Esophagus muscularis mucosa (tissue), 4 donors: Measurements from ENCODE around the gene ATF7IP2. TPM values are rescaled to one million over a fixed set of nuclear protein-coding genes. Genes with fewer than 3 reads are reported as not detected.
"Not testable (repeated sequence)": the region's sequence is repeated elsewhere in the genome, so short reads cannot be mapped to it uniquely, and the experiment has no call there.

Experiments used
- DNase-seq: peaks from one replicate; pipeline ENCODE4 v3.0.0-alpha.2; 2017; ENCODE audit errors: extremely low spot score
- H3K27ac ChIP-seq, 4 donors: fragments of 200-600 bp; sonication (generic); replicated peaks in 1 of 4; 1 replicate in 3 of 4; 2 replicates in 1 of 4; pipeline ENCODE4 v1.5.1; 2016 to 2019; ENCODE audit warnings: mild to moderate bottlenecking in 1 of 4
- H3K27me3 ChIP-seq, 4 donors: fragments of 200-600 bp; sonication (generic); one replicate each; pipeline versions ENCODE4 v1.5.1 to v1.6.0; 2016 to 2019
- H3K36me3 ChIP-seq, 4 donors: fragments of 200-600 bp; sonication (generic); one replicate each; pipeline ENCODE4 v1.5.1; 2016 to 2019
- H3K4me1 ChIP-seq, 4 donors: fragments of 200-600 bp; sonication (generic); one replicate each; pipeline ENCODE4 v1.5.1; 2016 to 2019
- H3K4me3 ChIP-seq, 4 donors: fragments of 200-600 bp; sonication (generic); 1 replicate in 2 of 4; 2 replicates in 2 of 4; pipeline ENCODE4 v1.5.1; 2016 to 2019; ENCODE audit warnings: mild to moderate bottlenecking in 4 of 4, moderate library complexity in 1 of 4
- H3K9me3 ChIP-seq, 4 donors: fragments of 200-600 bp; sonication (generic); 1 replicate in 3 of 4; 2 replicates in 1 of 4; pipeline ENCODE4 v1.5.1; 2016 to 2019
- EP300 ChIP-seq: sonication (generic); formaldehyde crosslinking; IDR thresholded peaks from one replicate; pipeline ENCODE4 v1.6.1; 2017; ENCODE audit warnings: antibody characterized with exemption
- POLR2A ChIP-seq: fragments of 450-650 bp; IDR thresholded peaks from one replicate; pipeline ENCODE4 v1.6.1; 2017; ENCODE audit warnings: antibody characterized with exemption, moderate library complexity, mild to moderate bottlenecking, low read depth
- POLR2AphosphoS5 ChIP-seq, 2 donors: sonication (generic); formaldehyde crosslinking; IDR thresholded peaks; one replicate each; pipeline ENCODE4 v1.6.1; 2017; ENCODE audit warnings: antibody characterized with exemption in 2 of 2
- WGBS: methylation state at CpG from one replicate; pipeline ENCODE4 v1.1.5; 2018; 5-methylcytosine and 5-hydroxymethylcytosine counted together
- intact Hi-C: fragments of 100-400 bp; cut with DNase I; formaldehyde crosslinking; loops from one replicate; pipeline ENCODE4 v1.15.1; 2023
- total RNA-seq, 4 donors: library from RNA; depleted of rRNA; stranded (reverse); fragments of >200 nt; gene quantifications; one replicate each; pipeline versions ENCODE4 v1.1.0 to v1.2.1, GENCODE V29; 2016
- TF ChIP-seq, protein P1 (sequence below), 3 experiments: fragments of 200-600 bp in 2 of 3; fragments of 450-650 bp in 1 of 3; sonication (generic) in 2 of 3; IDR thresholded peaks; one replicate each; pipeline ENCODE4 v1.5.1; 2017 to 2019; ENCODE audit warnings: antibody characterized with exemption in 3 of 3, mild to moderate bottlenecking in 2 of 3, moderate library complexity in 1 of 3

Gene ATF7IP2
- total RNA-seq, 4 donors from 2014 or later = 4.1 to 8.3 (median 6.3) TPM

DNA sequence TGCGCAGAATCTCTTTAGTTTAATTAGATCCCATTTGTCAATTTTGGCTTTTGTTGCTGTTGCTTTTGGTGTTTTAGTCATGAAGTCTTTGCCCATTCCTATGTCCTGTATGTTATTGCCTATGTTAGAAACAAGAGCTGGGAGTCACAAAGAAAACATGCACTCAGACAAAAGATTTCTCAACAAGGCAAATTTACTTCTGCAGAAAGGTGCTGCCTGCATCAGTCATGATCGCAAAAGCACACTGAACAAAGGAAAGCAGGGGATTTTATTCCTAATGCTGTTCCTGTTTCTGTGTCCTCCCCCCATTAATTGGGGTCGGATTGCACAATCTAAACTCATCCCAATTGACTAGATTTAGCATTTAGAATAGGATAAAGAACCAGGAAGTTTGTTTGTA, 55.9 kb downstream of the ATF7IP2 start:
- Histone ChIP-seq H3K4me3 (no peak overlapping the region), H3K27ac (no peak overlapping the region), H3K4me1 (no peaks in the 10 kb centered on the region), H3K27me3 (no peaks in the 10 kb centered on the region), H3K9me3 (peaks cover 0 to 36% (median 22%) of the 10 kb centered on the region in 4 donors), H3K36me3 (peaks cover 15 to 64% (median 34%) of the 10 kb centered on the region in 4 donors)
- no peak for DNase-seq
- intact Hi-C loops = no loop called here
- TF ChIP-seq EP300 (no peak), POLR2AphosphoS5 (IDR thresholded peaks at IDR 0.05) (no peak), POLR2A (no peak)
- TF ChIP-seq, protein P1, sequence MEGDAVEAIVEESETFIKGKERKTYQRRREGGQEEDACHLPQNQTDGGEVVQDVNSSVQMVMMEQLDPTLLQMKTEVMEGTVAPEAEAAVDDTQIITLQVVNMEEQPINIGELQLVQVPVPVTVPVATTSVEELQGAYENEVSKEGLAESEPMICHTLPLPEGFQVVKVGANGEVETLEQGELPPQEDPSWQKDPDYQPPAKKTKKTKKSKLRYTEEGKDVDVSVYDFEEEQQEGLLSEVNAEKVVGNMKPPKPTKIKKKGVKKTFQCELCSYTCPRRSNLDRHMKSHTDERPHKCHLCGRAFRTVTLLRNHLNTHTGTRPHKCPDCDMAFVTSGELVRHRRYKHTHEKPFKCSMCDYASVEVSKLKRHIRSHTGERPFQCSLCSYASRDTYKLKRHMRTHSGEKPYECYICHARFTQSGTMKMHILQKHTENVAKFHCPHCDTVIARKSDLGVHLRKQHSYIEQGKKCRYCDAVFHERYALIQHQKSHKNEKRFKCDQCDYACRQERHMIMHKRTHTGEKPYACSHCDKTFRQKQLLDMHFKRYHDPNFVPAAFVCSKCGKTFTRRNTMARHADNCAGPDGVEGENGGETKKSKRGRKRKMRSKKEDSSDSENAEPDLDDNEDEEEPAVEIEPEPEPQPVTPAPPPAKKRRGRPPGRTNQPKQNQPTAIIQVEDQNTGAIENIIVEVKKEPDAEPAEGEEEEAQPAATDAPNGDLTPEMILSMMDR (IDR thresholded peaks at IDR 0.05) = no peak
- WGBS = 96% methylated on average over 3 of the region's 3 CpGs

DNA sequence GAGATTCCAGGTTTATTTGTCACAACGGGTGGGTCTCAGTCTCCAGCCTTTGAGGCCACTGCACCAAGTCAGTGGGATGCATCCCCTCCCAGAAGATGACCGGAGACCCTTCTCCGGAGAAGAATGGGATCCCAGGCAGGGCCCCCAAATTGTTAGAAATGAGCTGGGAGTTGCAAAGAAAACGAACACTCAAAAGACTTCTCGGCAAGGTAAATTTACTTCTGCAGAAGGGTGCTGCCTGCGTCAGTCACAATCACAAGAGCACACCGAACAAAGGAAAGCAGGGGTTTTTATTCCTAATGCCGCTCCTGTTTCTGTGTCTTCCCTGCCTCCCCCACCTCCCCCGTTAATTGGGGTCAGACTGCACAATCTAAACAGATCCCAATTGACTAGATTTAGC, 61.4 kb downstream of the ATF7IP2 start:
- Histone ChIP-seq H3K4me3 (no peak overlapping the region), H3K36me3 (peaks cover 3 to 77% (median 42%) of the 10 kb centered on the region in 4 donors), H3K4me1 (no peaks in the 10 kb centered on the region), H3K9me3 (peaks cover 0 to 48% (median 33%) of the 10 kb centered on the region in 4 donors), H3K27ac (no peak overlapping the region), H3K27me3 (no peaks in the 10 kb centered on the region)
- no peak for TF ChIP-seq POLR2A
- TF ChIP-seq POLR2AphosphoS5 (IDR thresholded peaks at IDR 0.05) = no peak
- TF ChIP-seq EP300 = no peak
- TF ChIP-seq, protein P1 (IDR thresholded peaks at IDR 0.05) = no peak
- DNase-seq = no peak
- intact Hi-C loops = no loop called here
- 96% methylated on average over 9 of the region's 9 CpGs for WGBS

DNA sequence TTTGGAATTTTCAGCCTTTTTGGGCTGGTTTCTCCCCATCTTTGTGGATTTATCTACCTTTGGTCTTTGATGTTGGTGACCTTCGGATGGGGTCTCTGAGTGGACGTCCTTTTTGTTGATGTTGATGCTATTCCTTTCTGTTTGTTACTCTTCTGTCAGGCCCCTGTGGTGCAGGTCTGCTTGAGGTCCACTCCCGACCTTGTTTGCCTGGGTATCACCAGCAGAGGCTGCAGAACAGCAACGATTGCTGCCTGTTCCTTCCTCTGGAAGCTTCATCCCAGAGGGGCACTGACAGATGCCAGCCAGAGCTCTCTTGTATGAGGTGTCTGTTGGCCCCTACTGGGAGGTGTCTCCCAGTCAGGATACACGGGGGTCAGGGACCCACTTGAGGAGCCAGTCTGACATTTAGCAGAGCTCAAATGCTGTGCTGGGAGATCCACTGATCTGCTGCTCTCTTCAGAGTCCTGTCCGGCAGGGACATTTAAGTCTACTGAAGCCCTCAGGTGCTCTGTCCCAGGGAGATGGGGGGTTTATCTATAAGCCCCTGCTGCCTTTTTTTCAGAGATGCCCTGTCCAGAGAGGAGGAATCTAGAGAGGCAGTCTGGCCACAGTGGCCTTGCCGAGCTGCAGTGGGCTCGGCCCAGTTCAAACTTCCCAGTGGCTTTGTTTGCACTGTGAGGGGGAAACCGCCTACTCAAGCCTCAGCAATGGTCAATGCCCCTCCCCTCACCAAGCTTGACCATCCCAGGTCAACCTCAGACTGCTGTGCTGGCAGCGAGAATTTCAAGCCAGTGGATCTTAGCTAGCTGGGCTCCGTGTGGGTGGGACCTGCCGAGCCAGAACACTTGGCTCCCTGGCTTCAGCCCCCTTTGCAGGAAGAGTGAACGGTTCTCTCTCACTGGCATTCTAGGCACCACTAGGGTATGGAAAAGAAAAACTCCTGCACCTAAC, 66.6 kb downstream of the ATF7IP2 start:
- H3K27me3 ChIP-seq, intact Hi-C loops, DNase-seq, H3K27ac ChIP-seq, H3K4me1 ChIP-seq, H3K4me3 ChIP-seq: not testable (repeated sequence)
- Histone ChIP-seq H3K9me3 (peaks cover 0 to 19% (median 14%) of the 10 kb centered on the region in 4 donors), H3K36me3 (peaks cover 0 to 59% (median 28%) of the 10 kb centered on the region in 4 donors)
- WGBS = 81% methylated on average over 8 of the region's 13 CpGs

DNA sequence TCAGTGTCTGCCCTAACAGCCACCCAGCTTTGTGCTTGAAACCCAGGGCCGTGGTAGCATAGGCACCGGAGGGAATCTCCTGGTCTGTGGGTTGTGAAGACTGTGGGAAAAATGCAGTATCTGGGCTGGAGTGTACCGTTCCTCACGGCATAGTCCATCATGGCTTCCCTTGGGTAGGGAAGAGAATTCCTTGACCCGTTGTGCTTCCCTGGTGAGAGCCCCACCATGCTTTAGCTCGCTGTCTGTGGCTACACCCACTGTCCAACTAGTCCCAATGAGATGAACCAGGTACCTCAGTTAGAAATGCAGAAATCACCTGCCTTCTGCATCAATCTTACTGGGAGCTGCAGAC, 67.3 kb downstream of the ATF7IP2 start:
- no peak overlapping the region for H3K4me3 ChIP-seq
- TF ChIP-seq, protein P1 (IDR thresholded peaks at IDR 0.05) = no peak
- no peak for TF ChIP-seq POLR2AphosphoS5 (IDR thresholded peaks at IDR 0.05)
- intact Hi-C loops = no loop called here
- 94% methylated on average over 6 of the region's 6 CpGs for WGBS
- no peaks in the 10 kb centered on the region for H3K4me1 ChIP-seq
- peaks cover 0 to 54% (median 23%) of the 10 kb centered on the region in 4 donors for H3K36me3 ChIP-seq
- H3K27ac ChIP-seq = no peak overlapping the region
- H3K9me3 ChIP-seq = peaks cover 0 to 12% (median 7%) of the 10 kb centered on the region in 4 donors
- no peak for DNase-seq
- no peaks in the 10 kb centered on the region for H3K27me3 ChIP-seq

DNA sequence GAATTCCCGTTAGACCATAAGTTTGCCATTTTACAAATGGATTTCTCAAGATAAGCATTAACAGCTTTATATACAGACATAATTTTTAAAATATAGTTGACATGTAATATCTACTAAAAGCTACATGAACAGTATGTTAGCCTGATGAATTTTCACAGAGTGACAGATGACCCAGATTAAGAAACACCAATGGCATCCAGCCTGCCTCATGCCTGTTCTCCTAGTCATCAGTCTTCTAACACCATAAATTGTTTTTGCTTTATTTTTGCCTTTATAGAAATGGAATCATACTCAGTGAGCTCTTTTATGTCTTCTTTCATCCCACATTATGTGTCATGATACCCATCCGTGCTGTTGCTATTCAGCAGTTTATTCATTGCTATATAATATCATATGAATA, 80.0 kb downstream of the ATF7IP2 start:
- no peak for TF ChIP-seq POLR2A
- Histone ChIP-seq H3K9me3 (no peaks in the 10 kb centered on the region), H3K36me3 (peaks cover 0 to 33% (median 2%) of the 10 kb centered on the region in 4 donors), H3K4me1 (no peaks in the 10 kb centered on the region), H3K27ac (no peak overlapping the region), H3K27me3 (no peaks in the 10 kb centered on the region), H3K4me3 (no peak overlapping the region)
- DNase-seq = no peak
- 94% methylated on average over 2 of the region's 2 CpGs for WGBS
- intact Hi-C loops = no loop called here
